Activated naive CD4-positive, alpha-beta T cell treated with anti-CD3 and anti-CD28 coated beads, Interleukin-2, amount 10 ng/mL, durations not matched to agents 7 days and 5 days (primary cell): ENCODE results near the gene RPL36.

Experiments
- CTCF ChIA-PET: fragments of 350-600 bp; sonication (Branson Sonifier 250); formaldehyde crosslinking; loops from one replicate; lab custom pipeline; 2021; ENCODE audit warnings: antibody characterized with exemption; lab: Charles Lee
- DNase-seq: peaks from one replicate; pipeline ENCODE4 v3.0.0-alpha.2; 2020
- H3K27ac Mint-ChIP-seq: one replicate; pipeline ENCODE4 v1.8.0; 2021; ENCODE audit warnings: mild to moderate bottlenecking, moderate library complexity, mixed read lengths
- H3K27me3 Mint-ChIP-seq: one replicate; pipeline ENCODE4 v1.8.0; 2021; ENCODE audit warnings: mild to moderate bottlenecking, mixed read lengths
- H3K36me3 Mint-ChIP-seq: one replicate; pipeline ENCODE4 v1.8.0; 2021; ENCODE audit warnings: mixed read lengths
- H3K4me1 Mint-ChIP-seq: one replicate; pipeline ENCODE4 v1.8.0; 2021; ENCODE audit warnings: mixed read lengths
- H3K4me3 Mint-ChIP-seq: one replicate; pipeline ENCODE4 v1.8.0; 2021; ENCODE audit warnings: mild to moderate bottlenecking, moderate library complexity, mixed read lengths
- H3K9me3 Mint-ChIP-seq: one replicate; pipeline ENCODE4 v1.8.0; 2021; ENCODE audit warnings: mixed read lengths

RPL36 gene

GRCh38 chr19:5690125-5690954 is at the start of gene RPL36:
Gene RPL36 (plus strand): TSS chr19:5690295. CDS start chr19:5690508, 213 bp downstream.
- CTCF ChIA-PET: interaction anchor here (0.6 to 3.3 kb wide), 13 partner anchors 13 to 282 kb away, joined by 3 to 19 read pairs (median 4); partner anchors contain the start of genes CATSPERD, LONP1, SAFB and SAFB2
- Mint-ChIP-seq H3K4me1 (peaks cover 44% of the 10 kb centered on the region), H3K36me3 (peaks cover 32% of the 10 kb centered on the region), H3K9me3 (no peaks in the 10 kb centered on the region), H3K4me3 (peak within 1 kb of the TSS; percentile 95), H3K27me3 (peaks cover 12% of the 10 kb centered on the region), H3K27ac (peak within 1 kb of the TSS; percentile 92)
- DNase-seq: peak; percentile 99

- Mint-ChIP-seq H3K36me3 (peaks cover 44% of the 10 kb centered on the region), H3K4me3 (no peak overlapping the region), H3K9me3 (no peaks in the 10 kb centered on the region), H3K4me1 (peaks cover 12% of the 10 kb centered on the region), H3K27ac (no peak overlapping the region), H3K27me3 (no peaks in the 10 kb centered on the region)
- CTCF ChIA-PET: no interaction called here
- no peak for DNase-seq
Measured at GRCh38 chr19:5641171-5641570, 48.9 kb upstream of the RPL36 start.

GRCh38 chr19:5642204-5642603 is 47.9 kb upstream of the RPL36 start:
- Mint-ChIP-seq H3K4me3 (no peak overlapping the region), H3K27me3 (no peaks in the 10 kb centered on the region), H3K9me3 (no peaks in the 10 kb centered on the region), H3K4me1 (peaks cover 12% of the 10 kb centered on the region), H3K27ac (no peak overlapping the region), H3K36me3 (peaks cover 54% of the 10 kb centered on the region)
- CTCF ChIA-PET: no interaction called here
- DNase-seq: no peak

GRCh38 chr19:5643060-5643459 is 47.0 kb upstream of the RPL36 start:
- no peaks in the 10 kb centered on the region for H3K9me3 Mint-ChIP-seq
- no peak for DNase-seq
- CTCF ChIA-PET: no interaction called here
- H3K27me3 Mint-ChIP-seq: no peaks in the 10 kb centered on the region
- peaks cover 62% of the 10 kb centered on the region for H3K36me3 Mint-ChIP-seq
- H3K4me1 Mint-ChIP-seq: peaks cover 7% of the 10 kb centered on the region
- no peak overlapping the region for H3K4me3 Mint-ChIP-seq
- H3K27ac Mint-ChIP-seq: no peak overlapping the region

- no peak for DNase-seq
- H3K27ac Mint-ChIP-seq: no peak overlapping the region
- no peak overlapping the region for H3K4me3 Mint-ChIP-seq
- CTCF ChIA-PET: no interaction called here
- no peaks in the 10 kb centered on the region for H3K9me3 Mint-ChIP-seq
- peaks cover 7% of the 10 kb centered on the region for H3K4me1 Mint-ChIP-seq
- no peaks in the 10 kb centered on the region for H3K27me3 Mint-ChIP-seq
- H3K36me3 Mint-ChIP-seq: peaks cover 68% of the 10 kb centered on the region
Measured at GRCh38 chr19:5644037-5644436, 46.1 kb upstream of the RPL36 start.

GRCh38 chr19:5645409-5645808 is 44.7 kb upstream of the RPL36 start:
- Mint-ChIP-seq H3K9me3 (no peaks in the 10 kb centered on the region), H3K4me1 (peaks cover 7% of the 10 kb centered on the region), H3K27ac (no peak overlapping the region), H3K27me3 (no peaks in the 10 kb centered on the region), H3K4me3 (no peak overlapping the region), H3K36me3 (peaks cover 73% of the 10 kb centered on the region)
- no peak for DNase-seq
- CTCF ChIA-PET: no interaction called here

GRCh38 chr19:5646703-5647102 is 43.4 kb upstream of the RPL36 start:
- no peak overlapping the region for H3K4me3 Mint-ChIP-seq
- peaks cover 3% of the 10 kb centered on the region for H3K4me1 Mint-ChIP-seq
- no peak for DNase-seq
- peaks cover 73% of the 10 kb centered on the region for H3K36me3 Mint-ChIP-seq
- H3K9me3 Mint-ChIP-seq: no peaks in the 10 kb centered on the region
- CTCF ChIA-PET: no interaction called here
- no peaks in the 10 kb centered on the region for H3K27me3 Mint-ChIP-seq
- H3K27ac Mint-ChIP-seq: peak overlapping the region; percentile 11

- no peaks in the 10 kb centered on the region for H3K27me3 Mint-ChIP-seq
- CTCF ChIA-PET: no interaction called here
- H3K4me3 Mint-ChIP-seq: no peak overlapping the region
- H3K27ac Mint-ChIP-seq: no peak overlapping the region
- H3K9me3 Mint-ChIP-seq: no peaks in the 10 kb centered on the region
- H3K4me1 Mint-ChIP-seq: peaks cover 3% of the 10 kb centered on the region
- H3K36me3 Mint-ChIP-seq: peaks cover 71% of the 10 kb centered on the region
- DNase-seq: no peak
Measured at GRCh38 chr19:5648464-5648863, 41.6 kb upstream of the RPL36 start.

GRCh38 chr19:5651361-5651760 is 38.7 kb upstream of the RPL36 start:
- no peak overlapping the region for H3K27ac Mint-ChIP-seq
- CTCF ChIA-PET: no interaction called here
- H3K4me3 Mint-ChIP-seq: no peak overlapping the region
- H3K9me3 Mint-ChIP-seq: no peaks in the 10 kb centered on the region
- no peak for DNase-seq
- H3K36me3 Mint-ChIP-seq: peaks cover 70% of the 10 kb centered on the region
- no peaks in the 10 kb centered on the region for H3K4me1 Mint-ChIP-seq
- no peaks in the 10 kb centered on the region for H3K27me3 Mint-ChIP-seq

GRCh38 chr19:5652261-5652660 is 37.8 kb upstream of the RPL36 start:
- H3K27me3 Mint-ChIP-seq: no peaks in the 10 kb centered on the region
- H3K4me1 Mint-ChIP-seq: no peaks in the 10 kb centered on the region
- no peak overlapping the region for H3K27ac Mint-ChIP-seq
- no peak overlapping the region for H3K4me3 Mint-ChIP-seq
- CTCF ChIA-PET: no interaction called here
- no peak for DNase-seq
- peaks cover 66% of the 10 kb centered on the region for H3K36me3 Mint-ChIP-seq
- no peaks in the 10 kb centered on the region for H3K9me3 Mint-ChIP-seq

GRCh38 chr19:5654931-5655330 is 35.2 kb upstream of the RPL36 start:
- Mint-ChIP-seq H3K4me1 (no peaks in the 10 kb centered on the region), H3K27ac (no peak overlapping the region), H3K4me3 (no peak overlapping the region), H3K9me3 (no peaks in the 10 kb centered on the region), H3K36me3 (peaks cover 61% of the 10 kb centered on the region), H3K27me3 (no peaks in the 10 kb centered on the region)
- no peak for DNase-seq
- CTCF ChIA-PET: no interaction called here

- CTCF ChIA-PET: no interaction called here
- no peak overlapping the region for H3K4me3 Mint-ChIP-seq
Measured at GRCh38 chr19:5655412-5655811, 34.7 kb upstream of the RPL36 start.

GRCh38 chr19:5661483-5661882 is 28.6 kb upstream of the RPL36 start:
- Mint-ChIP-seq H3K27ac (no peak overlapping the region), H3K9me3 (no peaks in the 10 kb centered on the region), H3K36me3 (peaks cover 56% of the 10 kb centered on the region), H3K4me3 (no peak overlapping the region), H3K4me1 (no peaks in the 10 kb centered on the region), H3K27me3 (no peaks in the 10 kb centered on the region)
- CTCF ChIA-PET: interaction anchor here (1.1 kb wide), 1 partner anchor 28 kb away, joined by 3 read pairs; the partner anchor contains the start of gene RPL36
- DNase-seq: no peak

More at GRCh38 chr19:5655412-5655811, 34.7 kb upstream of the RPL36 start:
- DNase-seq: no peak
- no peak overlapping the region for H3K27ac Mint-ChIP-seq
- no peaks in the 10 kb centered on the region for H3K9me3 Mint-ChIP-seq
- peaks cover 58% of the 10 kb centered on the region for H3K36me3 Mint-ChIP-seq
- no peaks in the 10 kb centered on the region for H3K27me3 Mint-ChIP-seq
- H3K4me1 Mint-ChIP-seq: no peaks in the 10 kb centered on the region

GRCh38 chr19:5663904-5664303 is 26.2 kb upstream of the RPL36 start:
- H3K36me3 Mint-ChIP-seq: peaks cover 60% of the 10 kb centered on the region
- CTCF ChIA-PET: no interaction called here
- H3K27me3 Mint-ChIP-seq: no peaks in the 10 kb centered on the region
- no peak for DNase-seq
- H3K4me1 Mint-ChIP-seq: no peaks in the 10 kb centered on the region
- no peak overlapping the region for H3K27ac Mint-ChIP-seq
- no peaks in the 10 kb centered on the region for H3K9me3 Mint-ChIP-seq
- H3K4me3 Mint-ChIP-seq: no peak overlapping the region

- no peaks in the 10 kb centered on the region for H3K27me3 Mint-ChIP-seq
- H3K4me1 Mint-ChIP-seq: no peaks in the 10 kb centered on the region
- no peaks in the 10 kb centered on the region for H3K9me3 Mint-ChIP-seq
- CTCF ChIA-PET: no interaction called here
- H3K27ac Mint-ChIP-seq: no peak overlapping the region
- peaks cover 57% of the 10 kb centered on the region for H3K36me3 Mint-ChIP-seq
- DNase-seq: no peak
- no peak overlapping the region for H3K4me3 Mint-ChIP-seq
Measured at GRCh38 chr19:5664515-5664914, 25.6 kb upstream of the RPL36 start.
